Left ventricle myocardium inferior (tissue), 1 donor: ENCODE data around the gene BRF1. TPM values are rescaled to one million over a fixed set of nuclear protein-coding genes. Genes with fewer than 3 reads are reported as not detected.

ENCODE experiments used
- DNase-seq: peaks from one replicate; pipeline ENCODE4 v3.0.0-alpha.2; 2020
- H3K27ac ChIP-seq: fragments of 200-600 bp; replicated peaks from 2 replicates; pipeline ENCODE4 v1.8.0; 2021
- H3K27me3 ChIP-seq: fragments of 200-600 bp; 2 replicates; pipeline ENCODE4 v1.8.0; 2021; ENCODE audit warnings: low read depth
- H3K36me3 ChIP-seq: fragments of 200-600 bp; 2 replicates; pipeline ENCODE4 v1.8.0; 2021
- H3K4me1 ChIP-seq: fragments of 200-600 bp; 2 replicates; pipeline ENCODE4 v1.8.0; 2021
- H3K4me3 ChIP-seq: fragments of 200-600 bp; 2 replicates; pipeline ENCODE4 v1.8.0; 2021; ENCODE audit warnings: mild to moderate bottlenecking, moderate library complexity
- H3K9me3 ChIP-seq: fragments of 200-600 bp; replicated peaks from 2 replicates; pipeline ENCODE4 v1.8.0; 2021
- intact Hi-C: fragments of 100-400 bp; cut with micrococcal nuclease; formaldehyde crosslinking; loops from one replicate; pipeline ENCODE4 v1.11.0; 2022
- long read RNA-seq: library from polyadenylated mRNA; unstranded; transcript quantifications from one replicate; pipeline ENCODE4 v2.0.0, GENCODE V29; 2021
- total RNA-seq: library from RNA; stranded (reverse); fragmentation: NEBNext Ultra II Directional; extraction: Animal tissue kit (Norgen Biotek cat#: 25700); gene quantifications from one replicate; pipeline ENCODE4 v1.2.1, GENCODE V29; 2021
- TF ChIP-seq, protein P1 (sequence below): fragments of 200-600 bp; IDR thresholded peaks from 2 replicates; pipeline ENCODE4 v1.8.0; 2021; ENCODE audit warnings: antibody characterized with exemption, mild to moderate bottlenecking, borderline replicate concordance
- donor health status: DM: no; HTN: yes; CAD: no; lungs with severe emphysema.

The BRF1 gene, protein sequence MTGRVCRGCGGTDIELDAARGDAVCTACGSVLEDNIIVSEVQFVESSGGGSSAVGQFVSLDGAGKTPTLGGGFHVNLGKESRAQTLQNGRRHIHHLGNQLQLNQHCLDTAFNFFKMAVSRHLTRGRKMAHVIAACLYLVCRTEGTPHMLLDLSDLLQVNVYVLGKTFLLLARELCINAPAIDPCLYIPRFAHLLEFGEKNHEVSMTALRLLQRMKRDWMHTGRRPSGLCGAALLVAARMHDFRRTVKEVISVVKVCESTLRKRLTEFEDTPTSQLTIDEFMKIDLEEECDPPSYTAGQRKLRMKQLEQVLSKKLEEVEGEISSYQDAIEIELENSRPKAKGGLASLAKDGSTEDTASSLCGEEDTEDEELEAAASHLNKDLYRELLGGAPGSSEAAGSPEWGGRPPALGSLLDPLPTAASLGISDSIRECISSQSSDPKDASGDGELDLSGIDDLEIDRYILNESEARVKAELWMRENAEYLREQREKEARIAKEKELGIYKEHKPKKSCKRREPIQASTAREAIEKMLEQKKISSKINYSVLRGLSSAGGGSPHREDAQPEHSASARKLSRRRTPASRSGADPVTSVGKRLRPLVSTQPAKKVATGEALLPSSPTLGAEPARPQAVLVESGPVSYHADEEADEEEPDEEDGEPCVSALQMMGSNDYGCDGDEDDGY
- total RNA-seq, result 19.8 TPM
- long read RNA-seq, transcript BRF1-211 (18 exons, 3,358 nt), result major isoform, 27 of 50 reads
- long read RNA-seq, partial matches to known transcripts, result 11 of 50 reads
- long read RNA-seq, other reads (novel, unspliced or antisense), result 11 of 50 reads

DNA sequence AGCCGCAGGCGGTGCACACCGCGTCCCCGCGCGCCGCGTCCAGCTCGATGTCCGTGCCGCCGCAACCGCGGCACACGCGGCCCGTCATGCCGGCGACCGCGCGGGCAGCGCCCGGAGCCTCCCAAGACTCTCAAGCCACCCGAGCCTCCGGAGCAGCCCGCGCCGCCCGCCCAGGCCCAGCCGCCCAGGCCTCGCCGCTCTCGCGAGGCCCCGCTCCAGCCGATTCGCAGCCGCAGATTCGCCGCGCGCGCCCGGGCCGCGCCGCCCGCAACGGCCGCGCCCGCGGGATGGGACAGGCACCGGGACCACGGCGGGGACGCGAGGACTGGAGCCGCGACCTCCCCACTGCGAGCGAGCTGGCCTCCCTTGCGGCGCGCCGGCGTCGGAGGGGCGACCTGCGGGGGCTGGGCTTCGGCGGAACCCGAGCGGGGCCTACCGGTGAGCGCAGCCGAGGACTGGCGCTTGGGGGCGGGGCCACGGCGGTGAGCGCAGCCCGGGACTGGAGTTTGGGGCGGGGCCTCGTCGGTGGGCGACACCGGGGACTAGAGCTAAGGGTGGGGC, at the start of gene BRF1:
TSS of gene BRF1 (minus strand) at position 460 of the 561 bp plus-strand sequence. CDS start at position 88, 372 bp downstream.
- Histone ChIP-seq H3K36me3 (no peaks in the 10 kb centered on the region), H3K9me3 (no peaks in the 10 kb centered on the region), H3K4me1 (peaks cover 30% of the 10 kb centered on the region), H3K4me3 (peak within 1 kb of the TSS; percentile 85), H3K27ac (peak within 1 kb of the TSS; percentile 98), H3K27me3 (no peaks in the 10 kb centered on the region)
- intact Hi-C loops, result no loop called here
- TF ChIP-seq, protein P1, sequence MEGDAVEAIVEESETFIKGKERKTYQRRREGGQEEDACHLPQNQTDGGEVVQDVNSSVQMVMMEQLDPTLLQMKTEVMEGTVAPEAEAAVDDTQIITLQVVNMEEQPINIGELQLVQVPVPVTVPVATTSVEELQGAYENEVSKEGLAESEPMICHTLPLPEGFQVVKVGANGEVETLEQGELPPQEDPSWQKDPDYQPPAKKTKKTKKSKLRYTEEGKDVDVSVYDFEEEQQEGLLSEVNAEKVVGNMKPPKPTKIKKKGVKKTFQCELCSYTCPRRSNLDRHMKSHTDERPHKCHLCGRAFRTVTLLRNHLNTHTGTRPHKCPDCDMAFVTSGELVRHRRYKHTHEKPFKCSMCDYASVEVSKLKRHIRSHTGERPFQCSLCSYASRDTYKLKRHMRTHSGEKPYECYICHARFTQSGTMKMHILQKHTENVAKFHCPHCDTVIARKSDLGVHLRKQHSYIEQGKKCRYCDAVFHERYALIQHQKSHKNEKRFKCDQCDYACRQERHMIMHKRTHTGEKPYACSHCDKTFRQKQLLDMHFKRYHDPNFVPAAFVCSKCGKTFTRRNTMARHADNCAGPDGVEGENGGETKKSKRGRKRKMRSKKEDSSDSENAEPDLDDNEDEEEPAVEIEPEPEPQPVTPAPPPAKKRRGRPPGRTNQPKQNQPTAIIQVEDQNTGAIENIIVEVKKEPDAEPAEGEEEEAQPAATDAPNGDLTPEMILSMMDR, result no peak
- DNase-seq, result peak; percentile 95

DNA sequence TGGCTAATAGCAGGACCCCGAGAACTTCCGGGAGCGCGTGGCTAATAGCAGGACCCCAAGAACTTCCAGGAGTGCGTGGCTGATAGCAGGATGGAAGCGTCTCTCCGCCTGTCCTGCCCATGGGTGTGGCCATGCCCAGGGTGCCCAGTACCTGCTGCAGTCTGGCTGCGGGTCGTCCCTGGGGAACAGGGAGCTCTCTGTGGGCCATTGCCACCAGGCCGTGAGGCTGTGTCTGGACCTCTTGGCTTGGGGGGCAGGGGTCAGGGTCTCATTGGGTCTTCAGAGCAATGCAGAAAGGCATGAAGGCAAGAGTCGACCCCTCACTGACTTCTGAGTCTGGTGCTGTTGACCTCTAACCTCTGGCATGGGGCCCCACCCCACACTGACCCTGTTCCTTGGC, 49.2 kb upstream of the BRF1 start:
- TF ChIP-seq, protein P1, result no peak
- no peak overlapping the region for H3K4me3 ChIP-seq
- no peaks in the 10 kb centered on the region for H3K9me3 ChIP-seq
- intact Hi-C loops, result loop anchor here (10.0 kb wide), 1 partner anchor 255 kb away; no protein-coding TSS in a partner anchor
- H3K27ac ChIP-seq, result no peak overlapping the region
- H3K36me3 ChIP-seq, result peaks cover 14% of the 10 kb centered on the region
- no peak for DNase-seq
- no peaks in the 10 kb centered on the region for H3K27me3 ChIP-seq
- H3K4me1 ChIP-seq, result peaks cover 30% of the 10 kb centered on the region

DNA sequence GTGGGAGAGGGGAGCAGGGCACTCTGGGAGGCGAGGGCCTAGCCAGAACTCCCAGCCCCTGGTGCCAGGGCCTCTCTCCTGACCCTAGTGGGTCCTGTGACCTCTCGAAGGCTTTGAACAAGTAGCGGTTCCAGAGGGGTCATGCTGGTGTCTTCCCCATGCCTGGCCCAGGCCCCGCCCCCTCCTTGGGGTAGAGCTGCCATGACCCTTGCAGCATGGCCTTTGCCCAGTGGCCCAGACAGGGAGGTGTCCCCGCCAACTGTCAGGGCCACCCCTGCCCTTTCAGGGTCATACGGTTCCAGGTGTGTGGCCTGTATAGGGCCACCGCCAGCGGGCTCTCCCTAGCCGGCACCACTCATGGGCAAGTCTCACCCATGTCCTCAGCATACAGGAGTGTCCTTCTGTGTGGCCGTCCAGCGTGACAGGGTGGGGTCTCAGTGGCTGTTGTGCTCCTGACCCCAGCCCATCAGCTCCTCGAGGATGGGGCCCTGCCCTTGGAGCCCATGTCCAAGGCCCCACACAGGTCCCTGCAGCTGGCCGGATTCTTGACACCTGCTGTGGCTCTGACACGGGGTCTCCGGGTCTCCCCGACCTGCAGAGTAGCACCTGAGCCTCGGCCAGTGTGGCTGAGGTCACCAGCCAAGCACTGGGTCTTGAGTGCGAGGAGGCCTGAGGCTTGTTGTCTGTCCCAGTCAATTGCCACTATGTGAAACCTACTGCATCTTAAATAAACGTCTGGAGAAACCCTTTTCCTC, 48.3 kb upstream of the BRF1 start:
- intact Hi-C loops, result no loop called here
- H3K27ac ChIP-seq, result no peak overlapping the region
- TF ChIP-seq, protein P1, result no peak
- H3K4me3 ChIP-seq, result no peak overlapping the region
- peaks cover 30% of the 10 kb centered on the region for H3K4me1 ChIP-seq
- H3K9me3 ChIP-seq, result no peaks in the 10 kb centered on the region
- no peak for DNase-seq
- H3K27me3 ChIP-seq, result no peaks in the 10 kb centered on the region
- H3K36me3 ChIP-seq, result peaks cover 7% of the 10 kb centered on the region

DNA sequence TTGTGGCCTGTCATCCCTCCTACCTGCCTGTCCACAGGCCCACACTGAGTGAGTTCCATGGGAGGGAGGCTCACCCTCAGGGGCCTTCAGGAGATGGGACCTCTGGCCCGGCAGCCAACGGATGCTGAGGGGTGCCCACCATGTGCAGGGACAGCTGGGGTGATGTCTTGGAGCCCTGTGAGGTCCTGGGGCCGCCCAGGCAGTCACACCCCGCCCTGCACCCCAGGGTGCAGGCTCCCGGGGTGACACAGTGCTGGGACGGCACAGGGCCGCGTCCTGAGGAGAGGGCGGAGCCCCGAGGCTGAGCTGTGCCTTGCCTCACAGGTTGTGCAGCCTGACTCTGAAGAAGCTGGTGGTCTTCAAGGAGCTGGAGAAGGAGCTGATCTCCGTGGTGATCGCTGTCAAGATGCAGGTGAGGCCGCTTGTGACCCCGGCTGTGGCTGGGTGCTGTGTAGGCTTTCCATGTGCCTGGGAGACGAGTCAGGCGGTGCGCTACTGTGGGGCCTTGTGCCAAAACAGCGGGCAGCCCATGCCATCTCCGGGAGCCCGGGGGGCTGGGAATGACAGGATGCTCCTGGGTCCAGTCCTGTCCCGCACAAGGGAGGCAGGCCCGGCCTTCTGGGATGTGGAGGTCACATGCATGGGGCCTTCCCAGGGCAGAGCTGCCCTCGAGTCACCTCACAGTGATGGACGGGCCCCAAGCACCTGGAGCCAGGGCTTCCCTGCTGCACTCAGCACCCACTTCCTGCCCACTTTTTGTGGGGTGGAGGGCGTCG, 47.6 kb upstream of the BRF1 start:
- TF ChIP-seq, protein P1, result no peak
- Histone ChIP-seq H3K36me3 (peaks cover 7% of the 10 kb centered on the region), H3K27me3 (no peaks in the 10 kb centered on the region), H3K4me3 (no peak overlapping the region), H3K4me1 (peaks cover 33% of the 10 kb centered on the region), H3K9me3 (no peaks in the 10 kb centered on the region), H3K27ac (no peak overlapping the region)
- DNase-seq, result no peak
- intact Hi-C loops, result no loop called here
